ENCODE results near the gene MCM3. TPM values are rescaled to one million over a fixed set of nuclear protein-coding genes. Genes with fewer than 3 reads are reported as not detected.

The MCM3 gene
- polyA plus RNA-seq, 1 donor (not counting 4 experiments of a cell fraction or from before 2014, with no cell fraction given): 60.9 TPM

GRCh38 chr6:52328729-52329128, 44.2 kb upstream of the MCM3 start:
- Histone ChIP-seq H3K36me3 (ENCODE audit: control insufficient read depth in 2 of 2, extremely low read depth in 1 of 2, insufficient read depth in 2 of 2, low read length in 2 of 2) (no peaks in the 10 kb centered on the region), H3K27me3 (ENCODE audit: control insufficient read depth, extremely low read depth, insufficient read depth, low read length) (peaks cover 4% of the 10 kb centered on the region), H4K20me1 (ENCODE audit: control insufficient read depth, extremely low read depth, insufficient read depth, low read length) (no peaks in the 10 kb centered on the region), H3K9me1 (ENCODE audit: control insufficient read depth, extremely low read depth, insufficient read depth, low read length) (no peaks in the 10 kb centered on the region), H3K27ac (ENCODE audit: control insufficient read depth, insufficient read depth, low read length) (no peak overlapping the region), H3K9me3 (ENCODE audit: control insufficient read depth, low read depth, low read length) (no peaks in the 10 kb centered on the region), H3K4me1 (ENCODE audit: control insufficient read depth, extremely low read depth, insufficient read depth, low read length) (no peaks in the 10 kb centered on the region), H2AFZ (ENCODE audit: control insufficient read depth, low read length) (no peak overlapping the region), H3K9ac (ENCODE audit: control insufficient read depth, extremely low read depth, insufficient read depth, low read length) (no peak overlapping the region), H3K4me3 (ENCODE audit: control insufficient read depth in 2 of 3, extremely low read depth in 1 of 3, insufficient read depth in 2 of 3, low read depth in 1 of 3, low read length in 3 of 3) (no peak overlapping the region), H3K4me2 (ENCODE audit: control insufficient read depth, extremely low read depth, insufficient read depth, low read depth, low read length) (no peak overlapping the region), H3K79me2 (ENCODE audit: control insufficient read depth, insufficient read depth, low read length) (no peaks in the 10 kb centered on the region)
- DNase-seq (ENCODE audit: low read depth, low spot score): no peak
- no peak for FAIRE-seq
- TF ChIP-seq EZH2 (IDR thresholded peaks at IDR 0.05; ENCODE audit: low read length) (no peak), CTCF (optimal IDR thresholded peaks at IDR 0.05 in 1 of 3, IDR thresholded peaks at IDR 0.05 in 1 of 3, conservative IDR thresholded peaks at IDR 0.05 in 1 of 3; ENCODE audit: extremely low read depth in 1 of 3, insufficient read depth in 2 of 3, low read length in 3 of 3) (no peak)
- dilution Hi-C loops (cut with MboI; ENCODE audit: extremely low pct_ligation_motif_present, low sequenced_read_pairs): no loop called here

- no peak overlapping the region for H3K9ac ChIP-seq (ENCODE audit: control insufficient read depth, extremely low read depth, insufficient read depth, low read length)
- no peak overlapping the region for H3K27ac ChIP-seq (ENCODE audit: control insufficient read depth, insufficient read depth, low read length)
- H3K79me2 ChIP-seq (ENCODE audit: control insufficient read depth, insufficient read depth, low read length): no peaks in the 10 kb centered on the region
- DNase-seq (ENCODE audit: low read depth, low spot score) (no peak), FAIRE-seq (no peak)
- H4K20me1 ChIP-seq (ENCODE audit: control insufficient read depth, extremely low read depth, insufficient read depth, low read length): no peaks in the 10 kb centered on the region
- H3K4me1 ChIP-seq (ENCODE audit: control insufficient read depth, extremely low read depth, insufficient read depth, low read length): no peaks in the 10 kb centered on the region
- H3K36me3 ChIP-seq (ENCODE audit: control insufficient read depth in 2 of 2, extremely low read depth in 1 of 2, insufficient read depth in 2 of 2, low read length in 2 of 2): no peaks in the 10 kb centered on the region
- no peaks in the 10 kb centered on the region for H3K9me1 ChIP-seq (ENCODE audit: control insufficient read depth, extremely low read depth, insufficient read depth, low read length)
- H3K27me3 ChIP-seq (ENCODE audit: control insufficient read depth, extremely low read depth, insufficient read depth, low read length): peaks cover 4% of the 10 kb centered on the region
- H2AFZ ChIP-seq (ENCODE audit: control insufficient read depth, low read length): no peak overlapping the region
- H3K9me3 ChIP-seq (ENCODE audit: control insufficient read depth, low read depth, low read length): no peaks in the 10 kb centered on the region
- dilution Hi-C loops (cut with MboI; ENCODE audit: extremely low pct_ligation_motif_present, low sequenced_read_pairs): no loop called here
- no peak overlapping the region for H3K4me2 ChIP-seq (ENCODE audit: control insufficient read depth, extremely low read depth, insufficient read depth, low read depth, low read length)
- H3K4me3 ChIP-seq (ENCODE audit: control insufficient read depth in 2 of 3, extremely low read depth in 1 of 3, insufficient read depth in 2 of 3, low read depth in 1 of 3, low read length in 3 of 3): no peak overlapping the region
- TF ChIP-seq EZH2 (IDR thresholded peaks at IDR 0.05; ENCODE audit: low read length): no peak
- no peak for TF ChIP-seq CTCF (optimal IDR thresholded peaks at IDR 0.05 in 1 of 3, IDR thresholded peaks at IDR 0.05 in 1 of 3, conservative IDR thresholded peaks at IDR 0.05 in 1 of 3; ENCODE audit: extremely low read depth in 1 of 3, insufficient read depth in 2 of 3, low read length in 3 of 3)
Measured at GRCh38 chr6:52328303-52328662, 43.7 kb upstream of the MCM3 start.
